ENCODE data around the gene OSTM1. TPM values are rescaled to one million over a fixed set of nuclear protein-coding genes. Genes with fewer than 3 reads are reported as not detected.

OSTM1 gene
- total RNA-seq, 2 experiments from 2014 or later, result 10.5 to 19.1 TPM

GRCh38 chr6:108123481-108123929, 49.0 kb upstream of the OSTM1 start:
- intact Hi-C loops (cut with micrococcal nuclease; ENCODE audit: unreplicated experiment), result no loop called here
- no peaks in the 10 kb centered on the region for H3K36me3 ChIP-seq (ENCODE audit: insufficient read depth, low read length)
- no peak overlapping the region for H3K4me2 ChIP-seq (ENCODE audit: low read length)
- H3K9me2 ChIP-seq (ENCODE audit: insufficient read depth, low read length), result no peaks in the 10 kb centered on the region
- no peaks in the 10 kb centered on the region for H3K9me3 ChIP-seq (ENCODE audit: low read length)
- no peaks in the 10 kb centered on the region for H4K20me1 ChIP-seq (ENCODE audit: insufficient read depth, low read length)
- no peak overlapping the region for H2AFZ ChIP-seq (ENCODE audit: low read length)
- BruUV-seq (replicated peaks), result no TSS peak
- no peaks in the 10 kb centered on the region for H3K4me1 ChIP-seq (ENCODE audit: insufficient read depth, low read length, poor library complexity, severe bottlenecking)
- H3K79me2 ChIP-seq (ENCODE audit: insufficient read depth, low read depth, low read length), result no peaks in the 10 kb centered on the region
- POLR2A ChIA-PET, result interaction anchor here (0.7 kb wide), 1 partner anchor 376 kb away, joined by 4 read pairs; no protein-coding TSS in a partner anchor
- H3K4me3 ChIP-seq (ENCODE audit: low read depth, low read length, poor library complexity, severe bottlenecking), result no peak overlapping the region
- TF ChIP-seq EZH2phosphoT487 (IDR thresholded peaks at IDR 0.05; ENCODE audit: borderline replicate concordance, low read depth, low read length) (no peak), CTCF (conservative IDR thresholded peaks at IDR 0.05; ENCODE audit: low read length) (no peak)
- no peak overlapping the region for H3K27ac ChIP-seq (ENCODE audit: low read depth, low read length, poor library complexity, severe bottlenecking)
- CTCF ChIA-PET (ENCODE audit: unreplicated experiment), result no interaction called here
- no peak for DNase-seq (ENCODE audit: low spot score)

GRCh38 chr6:108121612-108122011, 47.1 kb upstream of the OSTM1 start:
- TF ChIP-seq CTCF (conservative IDR thresholded peaks at IDR 0.05; ENCODE audit: low read length) (no peak), EZH2phosphoT487 (IDR thresholded peaks at IDR 0.05; ENCODE audit: borderline replicate concordance, low read depth, low read length) (no peak)
- ChIA-PET POLR2A (interaction anchor here (0.8 to 1.2 kb wide), 2 partner anchors 64 to 129 kb away, joined by 3 to 5 read pairs; no protein-coding TSS in a partner anchor), CTCF (ENCODE audit: unreplicated experiment) (no interaction called here)
- BruUV-seq (replicated peaks), result no TSS peak
- Histone ChIP-seq H3K36me3 (ENCODE audit: insufficient read depth, low read length) (no peaks in the 10 kb centered on the region), H3K4me1 (ENCODE audit: insufficient read depth, low read length, poor library complexity, severe bottlenecking) (peaks cover 5% of the 10 kb centered on the region), H3K9me3 (ENCODE audit: low read length) (no peaks in the 10 kb centered on the region), H3K27ac (ENCODE audit: low read depth, low read length, poor library complexity, severe bottlenecking) (no peak overlapping the region), H3K4me2 (ENCODE audit: low read length) (no peak overlapping the region), H3K4me3 (ENCODE audit: low read depth, low read length, poor library complexity, severe bottlenecking) (no peak overlapping the region), H2AFZ (ENCODE audit: low read length) (no peak overlapping the region), H3K9me2 (ENCODE audit: insufficient read depth, low read length) (no peaks in the 10 kb centered on the region), H4K20me1 (ENCODE audit: insufficient read depth, low read length) (no peaks in the 10 kb centered on the region), H3K79me2 (ENCODE audit: insufficient read depth, low read depth, low read length) (no peaks in the 10 kb centered on the region)
- intact Hi-C loops (cut with micrococcal nuclease; ENCODE audit: unreplicated experiment), result no loop called here
- DNase-seq (ENCODE audit: low spot score), result no peak

GRCh38 chr6:108120311-108120710, 45.8 kb upstream of the OSTM1 start:
- no peak overlapping the region for H2AFZ ChIP-seq (ENCODE audit: low read length)
- no TSS peak for BruUV-seq (replicated peaks)
- CTCF ChIA-PET (ENCODE audit: unreplicated experiment), result no interaction called here
- intact Hi-C loops (cut with micrococcal nuclease; ENCODE audit: unreplicated experiment), result no loop called here
- no peaks in the 10 kb centered on the region for H4K20me1 ChIP-seq (ENCODE audit: insufficient read depth, low read length)
- no peak overlapping the region for H3K4me3 ChIP-seq (ENCODE audit: low read depth, low read length, poor library complexity, severe bottlenecking)
- no peaks in the 10 kb centered on the region for H3K36me3 ChIP-seq (ENCODE audit: insufficient read depth, low read length)
- POLR2A ChIA-PET, result interaction anchor here (0.6 to 0.7 kb wide), 2 partner anchors 10 to 625 kb away, joined by 4 read pairs; no protein-coding TSS in a partner anchor
- H3K4me2 ChIP-seq (ENCODE audit: low read length), result no peak overlapping the region
- no peaks in the 10 kb centered on the region for H3K79me2 ChIP-seq (ENCODE audit: insufficient read depth, low read depth, low read length)
- no peak for TF ChIP-seq CTCF (conservative IDR thresholded peaks at IDR 0.05; ENCODE audit: low read length)
- no peak for DNase-seq (ENCODE audit: low spot score)
- no peaks in the 10 kb centered on the region for H3K9me3 ChIP-seq (ENCODE audit: low read length)
- H3K27ac ChIP-seq (ENCODE audit: low read depth, low read length, poor library complexity, severe bottlenecking), result no peak overlapping the region
- H3K9me2 ChIP-seq (ENCODE audit: insufficient read depth, low read length), result no peaks in the 10 kb centered on the region
- H3K4me1 ChIP-seq (ENCODE audit: insufficient read depth, low read length, poor library complexity, severe bottlenecking), result peaks cover 5% of the 10 kb centered on the region
